GM12878 (cell line): Measurements from ENCODE around the gene BNIP5. TPM values are rescaled to one million over a fixed set of nuclear protein-coding genes. Genes with fewer than 3 reads are reported as not detected.

Experiments used
- ATAC-seq: fragments of 200-7000 bp; cut with Tn5 transposase; 3 replicates; pipeline ENCODE4 v1.9.1; 2020; ENCODE audit warnings: mild to moderate bottlenecking, moderate library complexity
- BruUV-seq: library from RNA; stranded (reverse); fragments of 400-500 nt; replicated peaks from 2 replicates; lab custom pipeline; 2021; lab: Mats Ljungman, UMichigan
- CTCF ChIA-PET: fragments of 300-600 bp; sonication (Branson Sonifier 250); formaldehyde crosslinking; extraction: SDS; loops from one replicate; lab custom pipeline; 2021; ENCODE audit warnings: inconsistent platforms; lab: Yijun Ruan, JAX
- POLR2A ChIA-PET: fragments of 350-600 bp; formaldehyde crosslinking; extraction: SDS; loops from one replicate; lab custom pipeline; 2021; ENCODE audit warnings: inconsistent platforms; lab: Charles Lee
- RAD21 ChIA-PET: fragments of 300-600 bp; sonication (Branson Sonifier 250); formaldehyde crosslinking; loops from one replicate; lab custom pipeline; 2023; ENCODE audit warnings: antibody characterized with exemption; ENCODE audit not compliant: unreplicated experiment; lab: Charles Lee
- SMC1A ChIA-PET: fragments of 300-600 bp; sonication (Branson Sonifier 250); formaldehyde crosslinking; loops from one replicate; lab custom pipeline; 2023; ENCODE audit not compliant: unreplicated experiment, uncharacterized antibody; lab: Charles Lee
- DNase-seq: peaks from one replicate; pipeline ENCODE4 v3.0.0-alpha.2; 2011; ENCODE audit warnings: low read depth, low spot score
- FAIRE-seq: peaks from 3 replicates; lab custom pipeline; 2011; peaks lifted over from hg19 to GRCh38; lab: Jason Lieb, UNC
- H2AFZ ChIP-seq: 2 replicates; pipeline ENCODE4 v1.6.0; 2011; ENCODE audit warnings: low read depth, low read length, control low read depth; ENCODE audit not compliant: control insufficient read depth
- H3K27ac ChIP-seq: 2 replicates; pipeline ENCODE4 v1.5.1; 2011; ENCODE audit warnings: control low read depth; ENCODE audit not compliant: control insufficient read depth, insufficient read depth
- H3K27me3 ChIP-seq, 2 experiments: replicated peaks in 1 of 2; 2 replicates each; pipeline versions ENCODE4 v1.6.0 to v1.6.1; 2011; ENCODE audit warnings: low read length in 1 of 2; ENCODE audit not compliant: control insufficient read depth in 2 of 2, insufficient read depth in 2 of 2
- H3K36me3 ChIP-seq, 2 experiments: 2 replicates each; pipeline ENCODE4 v1.5.1; 2011; ENCODE audit warnings: low read length in 1 of 2; ENCODE audit not compliant: control insufficient read depth in 2 of 2, insufficient read depth in 2 of 2
- H3K4me1 ChIP-seq: 2 replicates; pipeline ENCODE4 v1.6.1; 2011; ENCODE audit warnings: mild to moderate bottlenecking, low read length, moderate library complexity, mixed read lengths; ENCODE audit not compliant: control insufficient read depth, insufficient read depth
- H3K4me2 ChIP-seq: 2 replicates; pipeline ENCODE4 v1.6.0; 2011; ENCODE audit warnings: control low read depth; ENCODE audit not compliant: control insufficient read depth, insufficient read depth
- H3K4me3 ChIP-seq: fragments of 200-600 bp; sonication (generic); 2 replicates; pipeline ENCODE4 v1.5.1; 2016
- H3K79me2 ChIP-seq: 2 replicates; pipeline ENCODE4 v1.6.0; 2011; ENCODE audit warnings: low read length; ENCODE audit not compliant: control insufficient read depth, insufficient read depth
- H3K9ac ChIP-seq: 2 replicates; pipeline ENCODE4 v1.8.0; 2011; ENCODE audit warnings: low read length, control low read depth, mixed read lengths; ENCODE audit not compliant: control insufficient read depth, insufficient read depth
- H3K9me3 ChIP-seq: replicated peaks from 3 replicates; pipeline ENCODE4 v1.5.1; 2011; ENCODE audit warnings: mild to moderate bottlenecking, low read length; ENCODE audit not compliant: control insufficient read depth, insufficient read depth
- H4K20me1 ChIP-seq: 2 replicates; pipeline ENCODE4 v1.6.0; 2011; ENCODE audit not compliant: control insufficient read depth, insufficient read depth
- MEF2A ChIP-seq: IDR thresholded peaks from 2 replicates; pipeline ENCODE4 v1.6.1; 2011; ENCODE audit warnings: low read depth, mild to moderate bottlenecking, low read length, moderate library complexity; ENCODE audit not compliant: insufficient read depth
- NBN ChIP-seq: fragments of 450-650 bp; IDR thresholded peaks from 2 replicates; pipeline ENCODE4 v1.6.1; 2016
- NFXL1 ChIP-seq: fragments of 450-650 bp; IDR thresholded peaks from 2 replicates; pipeline ENCODE4 v1.6.1; 2017; ENCODE audit warnings: antibody characterized with exemption, mild to moderate bottlenecking, borderline replicate concordance
- POU2F2 ChIP-seq: IDR thresholded peaks from 3 replicates; pipeline ENCODE4 v1.6.1; 2011; ENCODE audit warnings: low read depth, mild to moderate bottlenecking, low read length, borderline replicate concordance
- RAD21 ChIP-seq: IDR thresholded peaks from 2 replicates; pipeline ENCODE4 v1.6.1; 2011; ENCODE audit warnings: mild to moderate bottlenecking, low read depth, low read length, moderate library complexity; ENCODE audit not compliant: insufficient read depth
- RELA ChIP-seq: fragments of 450-650 bp; IDR thresholded peaks from 2 replicates; pipeline ENCODE4 v1.8.0; 2014; ENCODE audit warnings: borderline replicate concordance; ENCODE audit not compliant: partially characterized antibody
- SIN3A ChIP-seq: IDR thresholded peaks from 2 replicates; pipeline ENCODE4 v1.6.1; 2012; ENCODE audit warnings: low read depth, low read length, improper control_type of control experiment
- TCF3 ChIP-seq: IDR thresholded peaks from 2 replicates; pipeline ENCODE4 v1.6.1; 2012; ENCODE audit warnings: low read depth, mild to moderate bottlenecking, low read length, borderline replicate concordance; ENCODE audit not compliant: insufficient read depth
- TCF7 ChIP-seq: IDR thresholded peaks from 2 replicates; pipeline ENCODE4 v1.6.1; 2014; ENCODE audit warnings: antibody characterized with exemption, borderline replicate concordance
- ZNF207 ChIP-seq: fragments of 450-650 bp; IDR thresholded peaks from 2 replicates; pipeline ENCODE4 v1.6.1; 2014; ENCODE audit warnings: antibody characterized with exemption, mild to moderate bottlenecking, borderline replicate concordance
- ZSCAN29 ChIP-seq: fragments of 450-650 bp; IDR thresholded peaks from 2 replicates; pipeline ENCODE4 v1.6.1; 2017; ENCODE audit warnings: mild to moderate bottlenecking, moderate library complexity
- WGBS: methylation state at CpG from one replicate; pipeline ENCODE4 v1.1.6; 2016; ENCODE audit warnings: low lambda C conversion rate; ENCODE audit not compliant: insufficient replicate concordance, insufficient coverage; ENCODE audit errors: missing lambda C conversion rate; 5-methylcytosine and 5-hydroxymethylcytosine counted together
- in situ Hi-C: fragments of 300-500 bp; cut with MboI; formaldehyde crosslinking; loops from 9 replicates; pipeline ENCODE4 v1.14.3; 2018; ENCODE audit warnings: mixed read lengths
- intact Hi-C: fragments of 100-400 bp; cut with micrococcal nuclease; formaldehyde crosslinking; loops from one replicate; pipeline ENCODE4 v1.14.2; 2022; ENCODE audit not compliant: unreplicated experiment
- polyA plus RNA-seq, 11 experiments: library from polyadenylated mRNA; depleted of rRNA in 4 of 11; unstranded in 6 of 11; stranded (reverse) in 5 of 11; fragments of >200 nt; fragmentation: Nextera tagmentation in 4 of 11; fragmentation: Illumina TruSeq in 1 of 11; extraction: Ambion mirVana in 4 of 11; extraction: Trizol in 1 of 11; gene quantifications; 1 replicate in 1 of 11; 2 replicates in 10 of 11; pipeline versions ENCODE4 v1.2.1 to v1.2.3, GENCODE V29; 2011 to 2016; ENCODE audit warnings: inconsistent platforms in 2 of 11, missing spikeins in 2 of 11, low read depth in 1 of 11
- total RNA-seq, 4 experiments: library from RNA; depleted of rRNA in 3 of 4; stranded (reverse); fragments of >200 nt in 3 of 4; fragmentation: Illumina TruSeq in 1 of 4; extraction: Trizol in 1 of 4; gene quantifications; 2 replicates each; pipeline versions ENCODE4 v1.2.1 to v1.2.3, GENCODE V29; 2013 to 2021
- TF ChIP-seq, protein P1 (sequence below): IDR thresholded peaks from 2 replicates; pipeline ENCODE4 v1.6.1; 2012; ENCODE audit warnings: mild to moderate bottlenecking, low read depth, low read length
- TF ChIP-seq, protein P2 (sequence below): fragments of 450-650 bp; IDR thresholded peaks from 2 replicates; pipeline ENCODE4 v1.6.1; 2018; ENCODE audit warnings: mild to moderate bottlenecking, low read depth, moderate library complexity; ENCODE audit not compliant: partially characterized antibody
- TF ChIP-seq, protein P3 (sequence below): fragments of 450-650 bp; IDR thresholded peaks from 2 replicates; pipeline ENCODE4 v1.6.1; 2016; ENCODE audit warnings: mild to moderate bottlenecking

Gene BNIP5
- total and polyA plus RNA-seq, 10 of the 15 experiments (the other 5 are each of a cell fraction or from before 2014, with no cell fraction given), result 0.02 to 0.68 (median 0.05) TPM; not detected in 2

DNA sequence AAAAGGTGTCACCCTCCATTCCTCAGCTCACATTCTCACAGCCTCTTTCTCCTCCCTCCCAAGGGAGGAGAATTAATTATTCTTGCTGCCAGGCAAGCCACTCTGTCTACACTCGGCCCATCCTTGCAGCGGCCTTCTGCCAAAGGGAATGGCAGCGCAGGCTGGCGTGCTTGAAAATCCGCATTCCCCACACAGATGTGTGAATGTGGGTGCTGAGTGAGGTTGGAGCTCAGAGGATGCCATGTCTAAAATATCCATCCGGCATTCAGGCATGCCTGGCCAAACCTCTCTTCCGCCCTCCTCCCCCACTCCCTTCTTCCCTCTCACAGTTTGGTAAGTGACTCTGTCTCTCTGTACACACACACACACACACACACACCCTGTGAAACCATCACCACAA is 39.2 kb downstream of the BNIP5 start:
- Histone ChIP-seq H3K4me1 (no peaks in the 10 kb centered on the region), H3K9ac (no peak overlapping the region), H3K4me2 (no peak overlapping the region), H3K9me3 (no peaks in the 10 kb centered on the region), H2AFZ (no peak overlapping the region), H3K4me3 (no peak overlapping the region), H3K27ac (no peak overlapping the region), H3K27me3 (peaks cover 0 to 2% of the 10 kb centered on the region in 2 experiments; a peak in 1 of 4 replicates), H4K20me1 (no peaks in the 10 kb centered on the region), H3K79me2 (no peaks in the 10 kb centered on the region), H3K36me3 (no peaks in the 10 kb centered on the region)
- CTCF ChIA-PET, result interaction anchor here (0.8 to 15.8 kb wide), 4 partner anchors 8 to 62 kb away, joined by 3 to 313 read pairs (median 4); partner anchors contain the start of gene BNIP5
- SMC1A ChIA-PET, result interaction anchor here (1.2 to 11.4 kb wide), 3 partner anchors 9 to 65 kb away, joined by 3 to 188 read pairs (median 4); no protein-coding TSS in a partner anchor
- FAIRE-seq, result no peak
- in situ Hi-C loops (no loop called here), intact Hi-C loops (no loop called here)
- WGBS, result 53% methylated on average over 7 of the region's 7 CpGs
- no peak for DNase-seq
- no peak for TF ChIP-seq ZNF207
- no peak for TF ChIP-seq RAD21
- TF ChIP-seq NFXL1, result no peak
- TF ChIP-seq RELA, result no peak
- no peak for TF ChIP-seq MEF2A
- no peak for TF ChIP-seq TCF3
- TF ChIP-seq POU2F2, result no peak
- TF ChIP-seq, protein P1, sequence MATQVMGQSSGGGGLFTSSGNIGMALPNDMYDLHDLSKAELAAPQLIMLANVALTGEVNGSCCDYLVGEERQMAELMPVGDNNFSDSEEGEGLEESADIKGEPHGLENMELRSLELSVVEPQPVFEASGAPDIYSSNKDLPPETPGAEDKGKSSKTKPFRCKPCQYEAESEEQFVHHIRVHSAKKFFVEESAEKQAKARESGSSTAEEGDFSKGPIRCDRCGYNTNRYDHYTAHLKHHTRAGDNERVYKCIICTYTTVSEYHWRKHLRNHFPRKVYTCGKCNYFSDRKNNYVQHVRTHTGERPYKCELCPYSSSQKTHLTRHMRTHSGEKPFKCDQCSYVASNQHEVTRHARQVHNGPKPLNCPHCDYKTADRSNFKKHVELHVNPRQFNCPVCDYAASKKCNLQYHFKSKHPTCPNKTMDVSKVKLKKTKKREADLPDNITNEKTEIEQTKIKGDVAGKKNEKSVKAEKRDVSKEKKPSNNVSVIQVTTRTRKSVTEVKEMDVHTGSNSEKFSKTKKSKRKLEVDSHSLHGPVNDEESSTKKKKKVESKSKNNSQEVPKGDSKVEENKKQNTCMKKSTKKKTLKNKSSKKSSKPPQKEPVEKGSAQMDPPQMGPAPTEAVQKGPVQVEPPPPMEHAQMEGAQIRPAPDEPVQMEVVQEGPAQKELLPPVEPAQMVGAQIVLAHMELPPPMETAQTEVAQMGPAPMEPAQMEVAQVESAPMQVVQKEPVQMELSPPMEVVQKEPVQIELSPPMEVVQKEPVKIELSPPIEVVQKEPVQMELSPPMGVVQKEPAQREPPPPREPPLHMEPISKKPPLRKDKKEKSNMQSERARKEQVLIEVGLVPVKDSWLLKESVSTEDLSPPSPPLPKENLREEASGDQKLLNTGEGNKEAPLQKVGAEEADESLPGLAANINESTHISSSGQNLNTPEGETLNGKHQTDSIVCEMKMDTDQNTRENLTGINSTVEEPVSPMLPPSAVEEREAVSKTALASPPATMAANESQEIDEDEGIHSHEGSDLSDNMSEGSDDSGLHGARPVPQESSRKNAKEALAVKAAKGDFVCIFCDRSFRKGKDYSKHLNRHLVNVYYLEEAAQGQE, result no peak
- TF ChIP-seq TCF7, result no peak
- no peak for TF ChIP-seq NBN
- no peak for TF ChIP-seq ZSCAN29
- TF ChIP-seq SIN3A, result no peak
- TF ChIP-seq, protein P2, sequence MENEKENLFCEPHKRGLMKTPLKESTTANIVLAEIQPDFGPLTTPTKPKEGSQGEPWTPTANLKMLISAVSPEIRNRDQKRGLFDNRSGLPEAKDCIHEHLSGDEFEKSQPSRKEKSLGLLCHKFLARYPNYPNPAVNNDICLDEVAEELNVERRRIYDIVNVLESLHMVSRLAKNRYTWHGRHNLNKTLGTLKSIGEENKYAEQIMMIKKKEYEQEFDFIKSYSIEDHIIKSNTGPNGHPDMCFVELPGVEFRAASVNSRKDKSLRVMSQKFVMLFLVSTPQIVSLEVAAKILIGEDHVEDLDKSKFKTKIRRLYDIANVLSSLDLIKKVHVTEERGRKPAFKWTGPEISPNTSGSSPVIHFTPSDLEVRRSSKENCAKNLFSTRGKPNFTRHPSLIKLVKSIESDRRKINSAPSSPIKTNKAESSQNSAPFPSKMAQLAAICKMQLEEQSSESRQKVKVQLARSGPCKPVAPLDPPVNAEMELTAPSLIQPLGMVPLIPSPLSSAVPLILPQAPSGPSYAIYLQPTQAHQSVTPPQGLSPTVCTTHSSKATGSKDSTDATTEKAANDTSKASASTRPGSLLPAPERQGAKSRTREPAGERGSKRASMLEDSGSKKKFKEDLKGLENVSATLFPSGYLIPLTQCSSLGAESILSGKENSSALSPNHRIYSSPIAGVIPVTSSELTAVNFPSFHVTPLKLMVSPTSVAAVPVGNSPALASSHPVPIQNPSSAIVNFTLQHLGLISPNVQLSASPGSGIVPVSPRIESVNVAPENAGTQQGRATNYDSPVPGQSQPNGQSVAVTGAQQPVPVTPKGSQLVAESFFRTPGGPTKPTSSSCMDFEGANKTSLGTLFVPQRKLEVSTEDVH, result no peak
- TF ChIP-seq, protein P3, sequence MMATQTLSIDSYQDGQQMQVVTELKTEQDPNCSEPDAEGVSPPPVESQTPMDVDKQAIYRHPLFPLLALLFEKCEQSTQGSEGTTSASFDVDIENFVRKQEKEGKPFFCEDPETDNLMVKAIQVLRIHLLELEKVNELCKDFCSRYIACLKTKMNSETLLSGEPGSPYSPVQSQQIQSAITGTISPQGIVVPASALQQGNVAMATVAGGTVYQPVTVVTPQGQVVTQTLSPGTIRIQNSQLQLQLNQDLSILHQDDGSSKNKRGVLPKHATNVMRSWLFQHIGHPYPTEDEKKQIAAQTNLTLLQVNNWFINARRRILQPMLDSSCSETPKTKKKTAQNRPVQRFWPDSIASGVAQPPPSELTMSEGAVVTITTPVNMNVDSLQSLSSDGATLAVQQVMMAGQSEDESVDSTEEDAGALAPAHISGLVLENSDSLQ, result no peak
- POLR2A ChIA-PET, result no interaction called here
- no peak for ATAC-seq
- RAD21 ChIA-PET, result interaction anchor here (6.8 kb wide), 1 partner anchor 61 kb away, joined by 122 read pairs; no protein-coding TSS in a partner anchor
- BruUV-seq, result no TSS peak
